Keratinocyte (primary cell): ENCODE data around the gene LEFTY2.

Experiments used
- EZH2 ChIP-seq: IDR thresholded peaks from one replicate; pipeline ENCODE4 v1.6.1; 2012; ENCODE audit warnings: inconsistent platforms, mild to moderate bottlenecking, low read length, moderate library complexity
- TF ChIP-seq, protein P1 (sequence below), 3 experiments: IDR thresholded peaks in 1 of 3; conservative IDR thresholded peaks in 1 of 3; optimal IDR thresholded peaks in 1 of 3; 2 replicates in 2 of 3; 3 replicates in 1 of 3; pipeline versions ENCODE3 to v1.5.1; 2011; ENCODE audit warnings: low read length in 3 of 3, mild to moderate bottlenecking in 3 of 3, moderate library complexity in 2 of 3, control low read depth in 1 of 3, inconsistent platforms in 1 of 3; ENCODE audit not compliant: insufficient read depth in 2 of 3; ENCODE audit errors: extremely low read depth in 1 of 3

DNA sequence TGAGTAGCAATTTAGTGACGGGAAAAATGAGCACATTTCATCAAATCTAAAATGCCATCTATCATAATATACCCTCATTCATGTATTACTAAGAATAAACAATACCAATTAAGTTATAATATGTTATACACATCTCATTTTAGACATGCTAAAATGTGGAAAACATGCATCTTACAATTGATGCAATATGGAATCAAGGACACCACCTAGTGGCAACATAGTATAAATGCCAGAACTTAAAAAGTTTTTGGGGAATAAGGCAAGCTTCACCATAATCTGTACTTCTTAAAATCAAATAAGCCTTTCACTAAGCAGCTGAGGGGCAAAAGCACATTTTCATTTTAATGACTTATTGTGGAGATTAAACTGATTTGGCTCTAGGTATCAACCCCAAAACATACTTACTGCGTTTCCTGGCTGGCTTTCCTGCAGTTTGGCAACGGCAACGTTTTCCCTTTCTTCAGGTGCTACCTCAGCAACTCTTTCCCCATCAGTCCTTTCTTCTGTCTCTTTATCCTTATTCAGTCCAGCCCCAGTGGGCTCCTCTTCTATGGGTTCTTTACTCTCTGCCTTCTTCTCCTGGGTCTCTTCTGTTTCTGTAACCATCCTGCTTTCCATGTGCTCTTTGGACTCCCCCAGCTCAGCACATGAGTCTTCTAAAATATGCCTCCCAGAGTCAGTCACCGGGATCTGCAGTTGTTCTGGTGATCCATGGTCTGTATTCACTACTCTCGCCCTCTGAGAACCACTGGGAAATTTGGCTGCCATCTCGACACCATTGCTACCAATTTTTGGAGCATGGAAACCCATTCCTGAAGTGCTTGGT, 46.7 kb upstream of the LEFTY2 start:
- TF ChIP-seq, protein P1, sequence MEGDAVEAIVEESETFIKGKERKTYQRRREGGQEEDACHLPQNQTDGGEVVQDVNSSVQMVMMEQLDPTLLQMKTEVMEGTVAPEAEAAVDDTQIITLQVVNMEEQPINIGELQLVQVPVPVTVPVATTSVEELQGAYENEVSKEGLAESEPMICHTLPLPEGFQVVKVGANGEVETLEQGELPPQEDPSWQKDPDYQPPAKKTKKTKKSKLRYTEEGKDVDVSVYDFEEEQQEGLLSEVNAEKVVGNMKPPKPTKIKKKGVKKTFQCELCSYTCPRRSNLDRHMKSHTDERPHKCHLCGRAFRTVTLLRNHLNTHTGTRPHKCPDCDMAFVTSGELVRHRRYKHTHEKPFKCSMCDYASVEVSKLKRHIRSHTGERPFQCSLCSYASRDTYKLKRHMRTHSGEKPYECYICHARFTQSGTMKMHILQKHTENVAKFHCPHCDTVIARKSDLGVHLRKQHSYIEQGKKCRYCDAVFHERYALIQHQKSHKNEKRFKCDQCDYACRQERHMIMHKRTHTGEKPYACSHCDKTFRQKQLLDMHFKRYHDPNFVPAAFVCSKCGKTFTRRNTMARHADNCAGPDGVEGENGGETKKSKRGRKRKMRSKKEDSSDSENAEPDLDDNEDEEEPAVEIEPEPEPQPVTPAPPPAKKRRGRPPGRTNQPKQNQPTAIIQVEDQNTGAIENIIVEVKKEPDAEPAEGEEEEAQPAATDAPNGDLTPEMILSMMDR (optimal IDR thresholded peaks at IDR 0.05 in 1 of 3, IDR thresholded peaks at IDR 0.05 in 1 of 3, conservative IDR thresholded peaks at IDR 0.05 in 1 of 3; ENCODE audit: extremely low read depth in 1 of 3, insufficient read depth in 2 of 3, low read length in 3 of 3) = peak in 2 of 3 experiments; percentile 50 to 69
- TF ChIP-seq EZH2 = no peak
